HG03095 (cell line): ENCODE data around the gene HS6ST1.
A peak's percentile ranks its signal among the peaks of the same experiment; 100 is the strongest.
"Not testable (repeated sequence)": the region's sequence is repeated elsewhere in the genome, so short reads cannot be mapped to it uniquely, and the experiment has no call there.

ENCODE experiments used
- ATAC-seq: cut with Tn5 transposase; IDR thresholded peaks from one replicate; pipeline ENCODE4 v1.9.1; 2021; ENCODE audit warnings: moderate library complexity; ENCODE audit not compliant: unreplicated experiment

HS6ST1 gene

DNA sequence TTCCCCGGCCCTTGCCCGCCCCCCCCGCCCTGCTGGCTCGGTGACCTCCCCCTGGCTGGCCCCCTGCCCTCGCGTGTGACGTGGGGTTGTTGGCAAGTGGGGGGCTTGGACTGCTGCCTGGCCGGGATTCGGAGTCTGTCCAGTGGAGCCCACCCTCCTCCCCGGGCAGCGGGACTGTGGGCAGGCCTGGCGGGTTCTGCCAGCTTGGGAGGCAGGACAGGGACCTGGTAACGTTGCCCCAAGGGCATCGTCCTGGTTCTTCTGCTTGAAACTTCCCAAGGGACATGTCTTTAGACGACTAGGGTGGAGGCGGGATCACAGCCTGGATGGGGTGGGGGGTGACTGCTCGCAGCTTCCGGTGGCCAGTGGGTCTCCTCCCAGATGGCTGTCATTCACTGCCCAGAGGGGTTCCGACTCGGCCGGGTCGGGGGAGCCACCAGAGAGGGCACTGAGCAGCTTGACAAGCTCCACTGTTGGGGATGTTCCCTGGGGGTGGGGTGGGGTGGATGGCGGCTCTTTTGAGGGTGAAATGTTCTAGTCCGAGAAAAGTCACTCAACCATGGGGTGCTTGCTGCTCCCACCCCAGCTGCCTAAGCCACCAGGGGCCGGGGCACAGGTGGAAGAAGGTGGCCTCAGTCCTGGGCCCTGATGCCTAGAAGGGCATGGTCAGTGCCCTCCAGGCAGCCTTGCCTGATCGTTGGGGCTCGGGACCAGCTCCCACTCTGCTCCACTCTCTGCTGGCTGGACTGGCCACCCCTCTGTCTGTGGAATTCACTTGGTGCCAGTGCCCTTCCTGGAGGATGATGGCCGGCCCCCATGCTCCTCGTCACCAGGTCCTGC, 4.3 kb upstream of the HS6ST1 start:
- no peak for ATAC-seq

DNA sequence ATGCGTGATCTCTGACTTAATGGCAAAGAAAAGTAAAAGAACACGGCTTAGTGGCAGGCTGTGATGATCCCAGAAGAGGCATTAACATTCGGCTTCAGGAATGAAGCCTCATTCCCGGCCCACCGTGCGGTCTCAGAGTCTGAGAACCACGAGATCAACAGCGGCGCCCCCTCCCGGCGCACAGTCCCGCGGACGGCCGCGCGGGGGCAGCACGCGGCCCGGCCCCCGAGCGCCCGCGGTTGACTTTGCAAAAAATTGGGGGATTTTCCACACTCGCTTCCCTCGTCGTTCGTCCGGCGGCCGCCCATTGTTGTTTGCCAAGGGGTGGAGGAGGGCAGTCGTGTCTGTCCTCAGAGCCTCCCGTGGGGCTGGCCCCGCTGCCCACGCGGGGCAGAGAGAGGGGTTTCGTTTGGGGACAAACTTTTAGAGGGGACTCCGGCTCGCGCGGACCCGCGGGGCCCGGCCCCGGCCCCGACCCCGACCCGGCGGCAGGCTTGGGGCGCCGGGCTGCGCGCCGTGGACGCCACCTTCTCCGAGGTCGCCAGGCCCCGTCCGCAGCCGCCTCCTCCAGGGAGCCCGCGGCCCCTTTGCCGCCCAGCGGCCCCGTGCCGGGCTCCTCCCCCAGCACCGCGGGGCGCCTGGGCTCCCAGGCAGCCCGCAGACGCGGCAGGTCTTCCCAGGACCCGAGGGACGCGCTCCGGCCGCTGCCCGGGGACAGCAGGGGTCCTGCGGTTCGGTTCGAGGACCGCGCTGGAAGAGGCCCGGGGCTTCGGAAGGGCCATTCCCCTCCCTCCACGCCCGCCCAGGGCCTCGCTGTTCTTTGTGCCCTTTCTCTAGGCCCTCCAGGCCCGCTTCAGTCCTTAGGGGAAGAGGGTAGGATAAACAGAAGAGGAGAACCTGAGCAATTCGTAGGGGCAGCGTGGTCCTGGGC, 3.4 kb upstream of the HS6ST1 start:
- ATAC-seq, result peak; percentile 54

DNA sequence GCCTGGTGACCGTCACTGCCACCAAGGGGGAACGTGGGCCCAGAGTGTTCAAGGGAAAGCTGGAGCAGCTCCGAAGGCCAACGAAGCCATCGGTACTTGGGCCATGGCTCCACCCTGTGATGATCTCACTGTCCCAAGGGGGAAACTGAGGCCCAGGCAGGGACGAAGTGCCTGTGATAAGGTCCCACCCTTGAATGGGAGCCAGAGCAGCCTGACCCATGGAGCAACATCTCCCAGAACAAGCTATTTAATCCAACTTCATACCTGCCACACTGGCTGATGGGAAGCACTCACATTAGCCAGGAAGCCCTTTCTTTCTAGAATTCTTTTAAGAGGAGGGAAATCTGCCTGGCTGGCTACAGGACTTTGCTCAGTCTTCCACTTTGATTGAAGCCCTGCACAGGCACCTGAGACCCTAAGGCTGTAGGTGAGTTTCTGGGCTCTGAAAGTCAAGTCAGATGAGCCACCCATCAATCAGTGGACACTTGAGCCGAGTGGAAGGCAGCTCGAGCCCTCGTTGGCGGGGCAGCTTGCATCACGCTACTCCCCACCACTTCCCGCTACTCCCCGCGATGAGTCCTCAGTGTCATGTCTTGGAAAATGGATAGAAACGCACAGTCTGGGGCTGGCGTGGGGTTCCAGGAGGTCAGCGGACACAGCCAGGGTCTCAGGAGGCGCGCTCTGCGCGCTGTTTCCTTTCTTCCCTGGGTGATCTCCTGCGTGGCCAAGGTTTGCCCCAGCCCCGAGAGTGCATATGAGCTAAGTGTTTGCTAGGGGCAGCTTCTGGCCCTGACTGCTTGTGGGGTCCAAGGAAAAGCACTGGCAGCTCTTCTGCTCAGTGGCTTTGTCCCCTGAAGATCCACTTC, 2.5 kb upstream of the HS6ST1 start:
- no peak for ATAC-seq

DNA sequence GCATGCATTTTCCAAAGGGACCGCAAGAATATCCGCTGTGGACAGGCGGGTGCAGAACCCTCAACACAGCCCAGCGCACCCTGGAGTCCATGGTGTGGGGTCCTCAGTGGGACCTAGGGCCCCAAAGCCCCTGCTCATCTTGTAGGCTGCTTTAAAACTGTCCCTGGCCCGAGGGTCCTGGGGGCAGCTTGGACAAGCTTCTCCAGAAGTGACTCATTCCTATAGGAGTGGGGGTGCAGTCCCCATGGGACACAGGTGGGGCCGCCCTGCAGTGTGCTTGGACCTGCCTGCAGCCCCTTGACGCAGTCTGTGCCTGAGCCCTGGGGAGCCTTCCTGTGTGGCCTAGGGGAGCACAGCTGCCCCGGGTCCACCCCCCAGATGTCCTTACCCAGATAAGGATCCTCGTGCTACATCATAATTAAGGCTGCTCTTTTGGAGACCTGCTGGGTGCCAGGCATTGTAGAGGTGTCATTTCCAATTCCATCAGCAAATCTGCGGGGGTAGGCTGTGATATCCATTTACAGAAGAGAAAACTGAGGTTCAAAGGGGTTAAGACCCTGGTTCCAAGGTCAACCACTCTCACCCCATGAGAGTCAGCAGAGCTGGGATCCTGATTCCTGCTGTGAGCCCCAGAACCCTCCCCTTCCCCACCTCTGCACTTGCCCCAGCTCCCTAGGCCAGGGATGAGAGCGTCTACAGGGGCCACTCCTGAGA, 1.7 kb upstream of the HS6ST1 start:
- no peak for ATAC-seq

GRCh38 chr2:128319631-128320191, 1.0 kb upstream of the HS6ST1 start:
- no peak for ATAC-seq

DNA sequence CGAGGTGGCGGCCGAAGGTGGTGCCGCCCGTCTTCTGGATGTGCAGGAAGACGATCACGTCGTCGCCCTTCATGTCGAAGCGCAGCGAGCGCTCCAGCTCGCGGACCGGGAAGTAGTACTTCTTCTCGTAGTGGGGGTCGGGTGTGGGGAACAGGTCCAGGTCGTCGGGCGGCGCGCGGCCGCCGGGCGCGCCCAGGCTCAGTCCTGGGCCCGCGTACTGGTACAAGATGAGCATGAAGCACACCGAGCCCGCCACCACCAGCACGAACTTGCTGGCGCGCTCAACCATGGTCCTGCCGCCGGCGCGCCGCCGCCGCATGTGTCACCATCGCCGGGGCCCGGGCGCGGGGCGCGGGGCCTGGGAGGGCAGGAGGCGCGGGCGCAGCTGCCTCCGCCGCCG, 423 bp downstream of the HS6ST1 start:
- ATAC-seq, result peak; percentile 11

- ATAC-seq, result not testable (repeated sequence)
Measured at GRCh38 chr2:128317899-128318225, 806 bp downstream of the HS6ST1 start.

GRCh38 chr2:128317181-128317898, 1.3 kb downstream of the HS6ST1 start:
- ATAC-seq, result no peak

GRCh38 chr2:128316777-128317180, 1.9 kb downstream of the HS6ST1 start:
- ATAC-seq, result no peak

DNA sequence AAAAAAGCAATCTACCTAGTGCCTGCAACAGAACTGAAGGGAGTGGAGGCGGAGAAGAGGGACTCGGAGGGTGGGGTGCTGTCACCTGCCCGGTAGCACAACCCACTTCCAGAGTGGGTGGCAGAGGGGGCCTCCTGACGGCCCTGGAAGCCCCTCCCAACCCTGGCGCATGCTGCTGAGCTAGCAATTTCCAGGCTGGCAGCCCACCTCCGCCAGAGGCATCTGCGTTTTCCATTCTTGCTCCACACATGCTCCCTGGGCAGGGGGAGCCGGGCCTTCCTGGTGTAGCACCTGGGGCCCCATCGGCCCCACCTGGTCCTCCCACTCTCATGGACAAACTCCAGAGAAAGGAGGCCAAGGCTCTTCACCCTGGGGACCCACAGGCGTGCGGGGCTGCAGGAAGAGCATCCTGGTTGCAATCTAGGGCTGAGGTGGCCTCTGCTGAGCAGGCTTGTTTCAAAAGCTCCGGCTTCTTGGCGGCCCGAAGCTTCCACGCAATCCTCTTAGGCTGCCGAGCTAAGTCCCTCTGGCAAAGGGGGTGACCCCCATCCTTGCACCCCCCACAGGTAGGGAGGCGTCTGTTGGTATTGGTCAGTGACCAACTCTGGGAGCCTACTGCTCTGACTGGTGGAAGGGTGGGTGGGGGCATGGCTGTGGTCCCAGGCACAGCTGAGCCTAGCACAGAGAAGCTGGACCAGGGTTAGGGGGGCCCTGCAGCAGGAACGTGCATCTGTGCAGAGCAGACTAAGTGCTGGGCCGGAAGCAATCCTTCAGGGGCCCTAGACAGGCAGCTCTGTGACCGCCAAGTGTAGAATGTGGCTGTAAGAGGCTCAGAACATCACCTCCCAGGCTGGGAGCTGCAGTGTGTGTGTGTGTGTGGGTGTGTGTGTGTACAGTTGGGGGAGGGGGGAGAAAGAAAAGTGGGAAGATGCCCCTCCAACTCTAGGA, 2.6 kb downstream of the HS6ST1 start:
- ATAC-seq, result no peak

GRCh38 chr2:128315122-128315828, 3.4 kb downstream of the HS6ST1 start:
- no peak for ATAC-seq

- ATAC-seq, result no peak
Measured at GRCh38 chr2:128314348-128315121, 4.1 kb downstream of the HS6ST1 start.

- no peak for ATAC-seq
Measured at GRCh38 chr2:128313931-128314347, 4.7 kb downstream of the HS6ST1 start.

DNA sequence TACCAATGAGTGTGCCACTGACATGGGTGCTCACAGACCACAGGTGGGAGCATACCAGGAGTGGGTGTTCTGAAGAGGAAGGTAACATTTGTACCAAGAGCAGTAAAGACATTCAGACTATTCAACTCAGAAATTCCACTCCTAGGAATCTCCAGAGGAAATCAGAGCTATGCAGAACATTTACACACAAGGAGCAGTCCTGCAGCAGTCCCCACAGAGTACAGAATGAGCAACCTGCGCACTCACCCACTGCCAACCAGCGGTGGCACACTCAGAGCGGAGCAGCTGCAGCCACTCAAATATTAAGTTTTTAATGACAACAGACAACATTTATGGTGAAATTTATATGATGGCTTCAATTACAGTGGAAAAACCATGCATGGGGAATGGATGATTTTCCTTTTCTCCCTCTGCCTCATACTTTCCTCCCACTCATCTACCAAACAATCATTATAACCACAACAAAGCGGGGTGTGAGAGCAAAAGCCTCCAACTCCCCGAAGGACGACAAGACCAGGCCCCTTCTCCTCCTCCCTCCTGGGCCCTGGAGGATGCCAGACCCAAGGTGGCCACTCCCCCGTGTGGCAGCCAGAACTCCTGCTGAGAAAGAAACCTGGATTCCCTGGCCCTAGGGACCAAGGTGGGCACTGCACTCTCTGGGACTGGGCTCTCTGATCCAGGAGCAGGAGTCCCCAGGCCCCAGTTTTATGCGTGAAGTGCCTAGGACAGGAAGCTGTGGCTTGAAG, 5.4 kb downstream of the HS6ST1 start:
- ATAC-seq, result no peak

DNA sequence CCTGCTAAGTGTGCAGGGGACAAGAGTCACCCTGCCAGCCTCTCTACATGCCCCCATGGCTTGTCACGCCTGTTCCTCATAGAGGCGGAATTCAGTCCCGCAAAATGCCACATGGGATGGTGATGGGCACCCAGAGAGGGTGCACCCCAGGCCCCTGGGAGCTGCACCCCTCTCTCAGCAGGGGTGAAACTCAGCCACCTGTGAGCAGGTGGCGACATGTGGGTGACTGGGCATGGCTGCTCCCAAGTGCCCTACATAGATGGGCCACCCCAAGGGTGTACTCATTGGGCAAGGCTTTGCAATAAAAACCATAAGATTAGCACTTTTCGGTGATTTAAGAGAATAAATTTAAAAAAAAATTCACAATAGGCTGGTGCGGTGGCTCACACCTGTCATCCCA, 6.3 kb downstream of the HS6ST1 start:
- no peak for ATAC-seq

- ATAC-seq, result no peak
Measured at GRCh38 chr2:128311755-128312341, 6.8 kb downstream of the HS6ST1 start.
